ENCODE results near the gene TMEM273. TPM values are rescaled to one million over a fixed set of nuclear protein-coding genes. Genes with fewer than 3 reads are reported as not detected.

The TMEM273 gene
- total RNA-seq, 1 experiment from 2014 or later = 0.09 TPM

DNA sequence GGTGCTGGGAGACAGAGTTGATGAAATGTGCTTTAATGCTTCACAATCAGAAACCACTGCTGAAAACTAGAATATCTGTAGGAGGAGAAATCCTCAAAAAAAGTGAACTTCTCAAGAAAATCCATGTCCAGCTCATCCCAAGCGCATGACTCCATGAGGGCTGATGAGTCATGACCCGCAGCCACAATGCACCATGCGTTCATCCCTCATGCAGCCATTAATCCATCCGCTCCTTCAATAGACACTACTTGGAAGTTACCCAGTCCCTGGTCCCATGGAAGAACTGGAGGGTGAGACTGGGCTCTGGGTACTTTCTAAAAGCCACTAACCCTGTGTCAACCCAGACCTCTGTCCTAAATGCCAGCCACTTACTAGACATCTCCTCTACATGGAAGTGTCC is 24.4 kb downstream of the TMEM273 start:
- H3K4me3 Mint-ChIP-seq = no peak overlapping the region
- DNase-seq (ENCODE audit: low spot score) (no peak), ATAC-seq (no peak)
- peaks cover 21% of the 10 kb centered on the region for H3K4me1 Mint-ChIP-seq
- no peak overlapping the region for H3K27ac Mint-ChIP-seq
- POLR2A ChIA-PET = interaction anchor here (1.1 kb wide), 1 partner anchor 178 kb away, joined by 3 read pairs; no protein-coding TSS in a partner anchor
- no peaks in the 10 kb centered on the region for H3K9me3 Mint-ChIP-seq
- TF ChIP-seq, protein P1, sequence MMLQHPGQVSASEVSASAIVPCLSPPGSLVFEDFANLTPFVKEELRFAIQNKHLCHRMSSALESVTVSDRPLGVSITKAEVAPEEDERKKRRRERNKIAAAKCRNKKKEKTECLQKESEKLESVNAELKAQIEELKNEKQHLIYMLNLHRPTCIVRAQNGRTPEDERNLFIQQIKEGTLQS (CRISPR knock-in tag; conservative IDR thresholded peaks at IDR 0.05) = no peak
- no peaks in the 10 kb centered on the region for H3K36me3 Mint-ChIP-seq
- CTCF ChIA-PET = interaction anchor here (1.0 to 2.6 kb wide), 13 partner anchors 12 to 507 kb away, joined by 3 to 25 read pairs (median 6); no protein-coding TSS in a partner anchor
- peaks cover 4% of the 10 kb centered on the region; the same call in 1 of the 2 replicates for H3K27me3 Mint-ChIP-seq (ENCODE audit: low read depth)

- CTCF ChIA-PET = interaction anchor here (1.2 to 2.6 kb wide), 3 partner anchors 181 to 229 kb away, joined by 3 to 25 read pairs (median 7); no protein-coding TSS in a partner anchor
- no peaks in the 10 kb centered on the region for H3K36me3 Mint-ChIP-seq
- H3K4me1 Mint-ChIP-seq = peaks cover 29% of the 10 kb centered on the region
Observed at GRCh38 chr10:49162761-49163310, 25.4 kb downstream of the TMEM273 start.

DNA sequence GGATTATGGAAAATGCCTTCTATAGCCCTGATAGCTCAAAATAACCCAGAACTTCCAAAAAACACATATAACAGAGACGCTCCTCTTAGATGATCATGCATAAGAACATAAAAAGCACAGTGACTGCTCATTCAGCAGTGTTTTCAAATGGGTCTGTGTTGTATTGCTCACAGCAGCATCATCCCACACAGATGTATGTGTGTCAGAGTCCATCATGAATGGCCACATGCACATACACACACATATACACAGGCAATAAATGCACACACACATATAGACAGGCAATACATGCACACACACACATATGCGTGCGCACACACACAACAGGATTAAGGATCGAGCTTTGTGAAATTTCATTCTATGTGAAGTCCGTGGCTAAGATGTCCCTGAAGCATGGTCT is 26.1 kb downstream of the TMEM273 start:
- no peak for ATAC-seq
- H3K27me3 Mint-ChIP-seq (ENCODE audit: low read depth) = peaks cover 4% of the 10 kb centered on the region; the same call in 1 of the 2 replicates
- ChIA-PET POLR2A (no interaction called here), CTCF (interaction anchor here (0.7 to 1.9 kb wide), 29 partner anchors 10 to 506 kb away, joined by 3 to 12 read pairs (median 4); partner anchors contain the start of genes C10orf71 and VSTM4)
- H3K4me1 Mint-ChIP-seq = peaks cover 34% of the 10 kb centered on the region
- peaks cover 3% of the 10 kb centered on the region; the same call in 1 of the 2 replicates for H3K9me3 Mint-ChIP-seq
- H3K36me3 Mint-ChIP-seq = no peaks in the 10 kb centered on the region
- DNase-seq (ENCODE audit: low spot score) = no peak
- TF ChIP-seq KAT7 (CRISPR knock-in tag; IDR thresholded peaks at IDR 0.05; ENCODE audit: borderline replicate concordance) (no peak), ZNF416 (CRISPR knock-in tag; IDR thresholded peaks at IDR 0.05) (no peak), FOXK1 (CRISPR knock-in tag; IDR thresholded peaks at IDR 0.05) (no peak), SMAD4 (CRISPR knock-in tag; IDR thresholded peaks at IDR 0.05) (no peak), ZNF281 (CRISPR knock-in tag; IDR thresholded peaks at IDR 0.05) (no peak)
- no peak overlapping the region for H3K4me3 Mint-ChIP-seq
- H3K27ac Mint-ChIP-seq = no peak overlapping the region

More at GRCh38 chr10:49162761-49163310, 25.4 kb downstream of the TMEM273 start:
- DNase-seq (ENCODE audit: low spot score) (no peak), ATAC-seq (no peak)
- Mint-ChIP-seq H3K27me3 (ENCODE audit: low read depth) (peaks cover 4% of the 10 kb centered on the region; the same call in 1 of the 2 replicates), H3K4me3 (no peak overlapping the region), H3K27ac (no peak overlapping the region), H3K9me3 (no peaks in the 10 kb centered on the region)
- POLR2A ChIA-PET = no interaction called here
- TF ChIP-seq FOXJ3 (CRISPR knock-in tag; IDR thresholded peaks at IDR 0.05; ENCODE audit: borderline replicate concordance) (no peak), ATF2 (CRISPR knock-in tag; IDR thresholded peaks at IDR 0.05; ENCODE audit: borderline replicate concordance, low read depth) (no peak), NFE2L1 (CRISPR knock-in tag; IDR thresholded peaks at IDR 0.05) (no peak), ZNF317 (CRISPR knock-in tag; IDR thresholded peaks at IDR 0.05; ENCODE audit: borderline replicate concordance, low read depth) (no peak)
- TF ChIP-seq, protein P1 (CRISPR knock-in tag; conservative IDR thresholded peaks at IDR 0.05) = no peak
- TF ChIP-seq, protein P2, sequence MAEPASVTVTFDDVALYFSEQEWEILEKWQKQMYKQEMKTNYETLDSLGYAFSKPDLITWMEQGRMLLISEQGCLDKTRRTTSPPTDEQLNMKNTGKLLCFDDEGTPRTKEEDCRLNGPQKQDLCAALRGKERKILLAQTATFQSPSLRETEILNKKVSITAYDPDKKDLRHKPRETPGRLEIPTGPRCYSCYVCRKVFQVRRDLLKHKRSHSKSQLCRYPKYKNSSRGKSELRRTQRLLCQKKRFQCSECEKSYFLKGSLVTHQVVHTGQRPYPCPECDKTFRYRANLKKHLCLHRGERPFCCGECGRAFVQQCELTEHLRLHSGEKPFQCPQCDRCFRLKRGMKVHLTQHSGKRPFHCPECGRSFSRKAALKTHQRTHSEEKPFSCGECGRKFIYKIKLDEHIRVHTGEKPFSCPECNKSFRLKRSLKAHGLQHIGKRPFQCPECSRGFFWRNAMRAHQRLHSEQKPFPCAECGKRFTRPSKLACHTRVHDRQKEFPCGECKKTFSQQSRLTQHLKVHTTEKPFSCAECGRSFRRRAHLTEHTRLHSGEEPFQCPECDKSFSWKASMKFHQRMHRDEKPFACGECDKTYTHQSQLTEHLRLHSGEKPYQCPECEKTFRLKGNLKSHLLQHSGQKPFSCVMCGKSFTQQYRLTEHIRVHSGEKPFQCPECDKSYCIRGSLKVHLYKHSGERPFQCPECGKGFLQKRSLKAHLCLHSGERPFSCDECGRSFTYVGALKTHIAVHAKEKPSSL (CRISPR knock-in tag; conservative IDR thresholded peaks at IDR 0.05) = no peak
